Body of pancreas (tissue), 4 donors: Measurements from ENCODE around the gene HILPDA. TPM values are rescaled to one million over a fixed set of nuclear protein-coding genes. Genes with fewer than 3 reads are reported as not detected.

ENCODE experiments used
- ATAC-seq: fragments of 150-250 bp; one replicate; pipeline ENCODE4 v1.9.1; 2016
- DNase-seq, 4 donors: peaks; one replicate each; pipeline ENCODE4 v3.0.0-alpha.2; 2019
- H3K27ac ChIP-seq, 4 donors: fragments of 200-600 bp; sonication (generic); 1 replicate in 3 of 4; 2 replicates in 1 of 4; pipeline versions ENCODE4 v1.5.1 to v1.6.1; 2016 to 2019; ENCODE audit warnings: mild to moderate bottlenecking in 1 of 4, mixed read lengths in 1 of 4, moderate library complexity in 1 of 4
- H3K27me3 ChIP-seq, 2 donors: fragments of 200-600 bp; sonication (generic); one replicate each; pipeline ENCODE4 v1.6.0; 2016; ENCODE audit warnings: mild to moderate bottlenecking in 1 of 2
- H3K36me3 ChIP-seq, 2 donors: fragments of 200-600 bp; sonication (generic); replicated peaks in 1 of 2; 2 replicates each; pipeline ENCODE4 v1.5.1; 2016; ENCODE audit warnings: low read depth in 2 of 2; ENCODE audit not compliant: insufficient read depth in 1 of 2
- H3K4me1 ChIP-seq: fragments of 200-600 bp; sonication (generic); one replicate; pipeline ENCODE4 v1.6.0; 2016
- H3K4me3 ChIP-seq, 2 donors: fragments of 200-600 bp; sonication (generic); 1 replicate in 1 of 2; 2 replicates in 1 of 2; pipeline ENCODE4 v1.5.1; 2016 to 2019
- H3K9me3 ChIP-seq, 3 donors: fragments of 200-600 bp; sonication (generic); 1 replicate in 2 of 3; 2 replicates in 1 of 3; pipeline ENCODE4 v1.5.1; 2016
- CTCF ChIP-seq, 7 experiments: fragments of 450-650 bp in 4 of 7; fragments of 200-600 bp in 3 of 7; sonication (generic) in 3 of 7; IDR thresholded peaks; one replicate each; pipeline ENCODE4 v1.5.1; 2016 to 2019; ENCODE audit warnings: antibody characterized with exemption in 7 of 7
- POLR2A ChIP-seq, 3 donors: fragments of 450-650 bp; IDR thresholded peaks; one replicate each; pipeline ENCODE4 v1.6.1; 2016; ENCODE audit warnings: antibody characterized with exemption in 3 of 3, mild to moderate bottlenecking in 2 of 3
- WGBS, 2 donors: methylation state at CpG; one replicate each; pipeline ENCODE4 v1.1.5; 2017; 5-methylcytosine and 5-hydroxymethylcytosine counted together
- intact Hi-C: fragments of 100-400 bp; cut with DNase I; formaldehyde crosslinking; loops from one replicate; pipeline ENCODE4 v1.15.1; 2023
- total RNA-seq, 2 donors: library from RNA; depleted of rRNA; stranded (reverse); fragments of >200 nt; gene quantifications; one replicate each; pipeline ENCODE4 v1.1.0, GENCODE V29; 2016

HILPDA gene
- total RNA-seq, 2 donors from 2014 or later: 7.9 to 9.1 TPM

GRCh38 chr7:128437426-128438332 is 18.0 kb upstream of the HILPDA start:
- intact Hi-C loops: no loop called here
- Histone ChIP-seq H3K36me3 (no peaks in the 10 kb centered on the region), H3K27ac (no peak overlapping the region), H3K4me1 (no peaks in the 10 kb centered on the region), H3K27me3 (no peaks in the 10 kb centered on the region), H3K4me3 (no peak overlapping the region), H3K9me3 (no peaks in the 10 kb centered on the region)
- DNase-seq (no peak), ATAC-seq (no peak)
- 76 to 83% methylated on average over 8 of the region's 8 CpGs for WGBS, 2 donors
- TF ChIP-seq CTCF (IDR thresholded peaks at IDR 0.05): no peak
- no peak for TF ChIP-seq POLR2A (IDR thresholded peaks at IDR 0.05)

DNA sequence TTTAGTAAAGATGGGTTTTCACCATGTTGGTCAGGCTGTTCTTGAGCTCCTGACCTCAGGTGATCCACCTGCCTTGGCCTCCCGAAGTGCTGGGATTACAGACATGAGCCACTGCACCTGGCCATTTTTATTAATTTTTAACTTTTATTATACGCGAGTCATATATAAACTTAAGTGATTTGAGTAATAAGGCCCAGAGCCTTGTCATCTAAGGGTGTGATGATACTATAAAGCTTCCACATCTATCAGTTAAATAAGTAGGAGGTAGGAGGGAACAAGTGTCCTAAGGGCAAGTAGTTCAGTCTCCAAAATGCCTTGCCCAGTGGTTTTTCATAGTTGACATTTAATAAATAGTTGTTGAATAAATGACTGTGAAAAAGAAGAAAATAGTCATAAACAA is 13.3 kb upstream of the HILPDA start:
- no peaks in the 10 kb centered on the region for H3K9me3 ChIP-seq
- intact Hi-C loops: no loop called here
- H3K4me3 ChIP-seq: no peak overlapping the region
- no peaks in the 10 kb centered on the region for H3K27me3 ChIP-seq
- DNase-seq: no peak
- ATAC-seq: no peak
- 62 to 63% methylated on average over 3 of the region's 3 CpGs for WGBS, 2 donors
- H3K27ac ChIP-seq: no peak overlapping the region
- TF ChIP-seq CTCF (IDR thresholded peaks at IDR 0.05) (no peak), POLR2A (IDR thresholded peaks at IDR 0.05) (no peak)
- no peaks in the 10 kb centered on the region for H3K4me1 ChIP-seq
- H3K36me3 ChIP-seq: no peaks in the 10 kb centered on the region

DNA sequence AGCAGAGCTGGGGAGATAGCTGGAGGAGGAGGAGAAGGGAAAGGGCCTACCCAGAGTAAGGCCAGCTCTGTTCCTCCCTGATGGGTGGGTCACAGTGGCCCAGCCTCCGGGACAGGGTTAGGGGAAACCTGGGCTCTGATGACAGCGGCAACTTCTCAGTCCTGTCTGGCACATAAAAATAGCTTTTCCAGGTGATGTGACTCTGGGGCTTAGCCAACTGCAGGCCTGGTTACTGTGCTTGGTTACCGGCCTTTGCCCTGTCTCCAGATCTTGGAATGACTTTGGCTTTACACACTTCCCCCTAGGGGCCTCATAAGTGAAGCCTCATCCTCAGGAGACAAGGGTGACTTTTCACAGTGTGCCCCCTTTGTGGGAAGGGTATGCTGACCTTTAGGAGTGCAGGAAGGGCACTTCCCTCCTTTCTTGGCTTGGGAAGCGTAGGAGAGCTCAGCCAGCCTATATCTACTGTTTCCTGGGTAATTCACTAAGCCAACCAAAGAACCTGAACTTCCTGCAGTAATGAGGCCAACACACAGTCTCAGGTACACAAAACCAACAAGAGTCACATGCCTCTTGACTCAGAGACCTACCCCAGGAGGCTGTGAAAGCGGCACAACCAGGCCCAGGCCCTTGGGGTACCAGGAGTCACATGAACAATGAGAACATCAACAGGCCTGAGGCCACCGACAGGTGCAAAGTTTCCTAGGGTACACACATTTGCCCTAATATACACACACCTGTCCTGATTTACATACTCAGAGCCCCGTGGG is 11.7 kb upstream of the HILPDA start:
- ATAC-seq: peak; percentile 27
- Histone ChIP-seq H3K4me3 (no peak overlapping the region), H3K27ac (peak overlapping the region in 2 of 4 donors; percentile 3 to 45), H3K27me3 (no peaks in the 10 kb centered on the region), H3K36me3 (no peaks in the 10 kb centered on the region), H3K4me1 (no peaks in the 10 kb centered on the region), H3K9me3 (no peaks in the 10 kb centered on the region)
- intact Hi-C loops: no loop called here
- peak in 2 of 4 donors; percentile 26 to 61 for DNase-seq
- 67 to 76% methylated on average over 3 to 7 of the region's 7 CpGs for WGBS, 2 donors
- TF ChIP-seq CTCF (IDR thresholded peaks at IDR 0.05): no peak
- no peak for TF ChIP-seq POLR2A (IDR thresholded peaks at IDR 0.05)

GRCh38 chr7:128446306-128446705 is 9.4 kb upstream of the HILPDA start:
- Histone ChIP-seq H3K9me3 (no peaks in the 10 kb centered on the region), H3K27ac (no peak overlapping the region), H3K36me3 (no peaks in the 10 kb centered on the region), H3K4me1 (no peaks in the 10 kb centered on the region), H3K27me3 (no peaks in the 10 kb centered on the region), H3K4me3 (no peak overlapping the region)
- peak in 2 of 4 donors; percentile 17 to 32 for DNase-seq
- intact Hi-C loops: no loop called here
- ATAC-seq: no peak
- TF ChIP-seq POLR2A (IDR thresholded peaks at IDR 0.05): no peak
- no peak for TF ChIP-seq CTCF (IDR thresholded peaks at IDR 0.05)
- WGBS, 2 donors: 23 to 44% methylated on average over 4 to 5 of the region's 5 CpGs
